Right atrium auricular region (tissue), 2 donors: ENCODE measurements around the gene SLC22A23. TPM values are rescaled to one million over a fixed set of nuclear protein-coding genes. Genes with fewer than 3 reads are reported as not detected.

Source experiments
- DNase-seq: peaks from one replicate; pipeline ENCODE4 v3.0.0-alpha.2; 2019; ENCODE audit warnings: low spot score
- H3K27ac ChIP-seq, 2 donors: fragments of 200-600 bp; sonication (generic); 1 replicate in 1 of 2; 2 replicates in 1 of 2; pipeline ENCODE4 v1.5.1; 2016 to 2019
- H3K27me3 ChIP-seq, 2 donors: fragments of 200-600 bp; sonication (generic); one replicate each; pipeline versions ENCODE4 v1.5.1 to v1.6.0; 2017 to 2019
- H3K36me3 ChIP-seq: fragments of 200-600 bp; sonication (generic); one replicate; pipeline ENCODE4 v1.5.1; 2016
- H3K4me1 ChIP-seq, 2 donors: fragments of 200-600 bp; sonication (generic); one replicate each; pipeline versions ENCODE4 v1.5.1 to v1.6.0; 2017 to 2019
- H3K4me3 ChIP-seq, 2 donors: fragments of 200-600 bp; sonication (generic); 1 replicate in 1 of 2; 2 replicates in 1 of 2; pipeline ENCODE4 v1.5.1; 2017 to 2019; ENCODE audit warnings: mild to moderate bottlenecking in 1 of 2, moderate library complexity in 1 of 2
- H3K9me3 ChIP-seq, 2 donors: fragments of 200-600 bp; sonication (generic); one replicate each; pipeline ENCODE4 v1.5.1; 2019
- CTCF ChIP-seq, 2 donors: fragments of 200-600 bp; sonication (generic); IDR thresholded peaks; one replicate each; pipeline ENCODE4 v1.5.1; 2019; ENCODE audit warnings: antibody characterized with exemption in 2 of 2
- total RNA-seq, 2 donors: library from RNA; depleted of rRNA; stranded (reverse); fragments of >200 nt; gene quantifications; one replicate each; pipeline ENCODE4 v1.1.0, GENCODE V29; 2016

The SLC22A23 gene
- total RNA-seq, 2 donors from 2014 or later = 2.9 to 7.2 TPM

DNA sequence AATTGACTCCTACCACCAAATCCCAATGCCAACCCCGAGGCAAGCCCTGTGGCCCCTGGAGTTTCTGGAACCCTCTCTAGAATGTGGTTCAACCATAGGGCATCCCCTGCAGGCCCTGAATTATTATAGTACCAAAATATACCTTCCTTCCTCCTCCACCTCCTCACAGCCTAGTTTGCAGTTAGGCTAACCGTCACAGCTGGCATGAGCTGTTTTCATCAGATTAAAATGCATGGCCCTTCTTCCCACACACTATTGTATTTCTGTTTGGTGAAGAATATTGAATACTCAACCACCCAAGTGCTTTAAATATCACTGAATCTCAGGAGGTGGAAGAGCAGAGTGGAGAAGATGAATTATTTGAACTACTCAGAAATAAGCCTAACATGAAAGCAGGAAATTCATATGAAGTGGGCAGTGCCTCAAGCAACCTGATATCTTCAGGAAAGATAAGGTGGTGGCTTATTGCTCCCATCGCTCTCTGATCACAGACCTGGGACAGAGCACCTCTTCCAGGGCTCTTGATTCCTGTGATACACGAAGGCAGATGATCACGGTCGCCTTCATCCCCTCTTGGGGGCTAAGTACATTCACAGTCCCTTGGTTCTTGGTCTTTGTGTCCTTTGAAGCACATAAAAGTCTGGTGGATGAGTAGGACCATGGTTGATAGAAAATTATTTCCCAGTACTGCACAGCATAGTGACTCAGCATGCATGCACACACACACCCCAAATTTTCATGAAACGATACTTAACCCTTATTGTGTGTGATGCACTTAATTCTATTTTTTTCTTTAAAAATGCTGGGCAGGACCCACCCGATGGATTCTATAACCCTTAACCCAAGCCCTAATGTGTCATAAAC is 107.2 kb downstream of the SLC22A23 start:
- H3K27me3 ChIP-seq = no peaks in the 10 kb centered on the region
- no peak overlapping the region for H3K4me3 ChIP-seq
- TF ChIP-seq CTCF (IDR thresholded peaks at IDR 0.05) = no peak
- DNase-seq = no peak
- no peaks in the 10 kb centered on the region for H3K9me3 ChIP-seq
- H3K4me1 ChIP-seq = peaks cover 0 to 6% of the 10 kb centered on the region in 2 donors
- no peaks in the 10 kb centered on the region for H3K36me3 ChIP-seq
- H3K27ac ChIP-seq = no peak overlapping the region

DNA sequence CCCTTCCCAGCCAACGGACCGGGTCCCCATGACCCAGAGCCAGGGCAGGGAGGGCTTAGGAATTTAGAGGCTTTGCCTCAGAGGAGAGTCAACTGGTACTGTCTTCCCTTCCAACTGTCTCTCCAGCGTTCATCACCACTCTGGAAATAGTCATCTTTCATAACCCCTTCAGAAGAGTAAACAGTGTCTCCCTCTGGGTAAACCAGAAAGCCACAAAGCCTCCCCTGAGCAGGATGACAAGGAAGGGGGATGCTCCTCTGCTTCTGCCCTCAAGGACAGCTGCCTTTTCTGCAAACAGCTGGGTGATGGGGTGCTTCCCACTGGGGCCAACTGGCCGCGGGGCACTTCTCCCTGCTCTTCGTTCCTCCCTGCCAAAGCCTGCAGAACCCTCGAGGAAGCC is 108.0 kb downstream of the SLC22A23 start:
- H3K27ac ChIP-seq = no peak overlapping the region

GRCh38 chr6:3347826-3348225 is 109.0 kb downstream of the SLC22A23 start:
- TF ChIP-seq CTCF (IDR thresholded peaks at IDR 0.05) = no peak
- Histone ChIP-seq H3K4me1 (peaks cover 0 to 5% of the 10 kb centered on the region in 2 donors), H3K4me3 (no peak overlapping the region), H3K36me3 (no peaks in the 10 kb centered on the region), H3K9me3 (no peaks in the 10 kb centered on the region), H3K27ac (no peak overlapping the region), H3K27me3 (no peaks in the 10 kb centered on the region)
- DNase-seq = no peak

More for the DNA sequence above, 108.0 kb downstream of the SLC22A23 start:
- no peak overlapping the region for H3K4me3 ChIP-seq
- no peak for DNase-seq
- no peaks in the 10 kb centered on the region for H3K9me3 ChIP-seq
- TF ChIP-seq CTCF (IDR thresholded peaks at IDR 0.05) = no peak
- no peaks in the 10 kb centered on the region for H3K36me3 ChIP-seq
- H3K27me3 ChIP-seq = no peaks in the 10 kb centered on the region
- H3K4me1 ChIP-seq = peaks cover 0 to 5% of the 10 kb centered on the region in 2 donors

DNA sequence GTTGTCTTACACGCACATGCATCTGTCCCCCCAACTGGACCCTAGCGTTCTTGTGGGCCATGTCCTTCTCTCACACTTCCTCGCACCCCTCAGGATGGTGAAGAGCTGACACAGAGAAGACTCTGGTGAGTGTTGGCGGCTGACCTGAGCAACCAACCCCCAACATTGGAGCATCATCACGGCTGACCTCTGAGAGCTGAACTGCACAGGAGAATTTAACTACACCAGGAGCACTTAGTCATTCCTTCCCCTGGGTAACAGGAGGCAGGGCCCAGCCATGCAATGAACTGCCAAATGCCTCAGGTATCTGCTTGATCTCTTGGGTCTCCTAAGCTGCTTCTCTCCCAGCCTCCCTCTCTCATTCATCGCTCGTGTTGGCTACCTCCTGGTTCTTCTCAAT is 109.6 kb downstream of the SLC22A23 start:
- peaks cover 0 to 5% of the 10 kb centered on the region in 2 donors for H3K4me1 ChIP-seq
- no peak for TF ChIP-seq CTCF (IDR thresholded peaks at IDR 0.05)
- H3K4me3 ChIP-seq = no peak overlapping the region
- no peak overlapping the region for H3K27ac ChIP-seq
- no peaks in the 10 kb centered on the region for H3K9me3 ChIP-seq
- no peak for DNase-seq
- no peaks in the 10 kb centered on the region for H3K27me3 ChIP-seq
- no peaks in the 10 kb centered on the region for H3K36me3 ChIP-seq

GRCh38 chr6:3346476-3346875 is 110.4 kb downstream of the SLC22A23 start:
- Histone ChIP-seq H3K4me1 (peaks cover 0 to 5% of the 10 kb centered on the region in 2 donors), H3K9me3 (no peaks in the 10 kb centered on the region)
- TF ChIP-seq CTCF (IDR thresholded peaks at IDR 0.05) = no peak

More at GRCh38 chr6:3346476-3346875, 110.4 kb downstream of the SLC22A23 start:
- Histone ChIP-seq H3K27ac (no peak overlapping the region), H3K36me3 (no peaks in the 10 kb centered on the region), H3K4me3 (no peak overlapping the region), H3K27me3 (no peaks in the 10 kb centered on the region)
- DNase-seq = no peak
